Parathyroid adenoma (tissue), 2 donors: Measurements from ENCODE around the gene B4GALT4.

ENCODE experiments used
- H2AFZ ChIP-seq: fragments of 300-600 bp; sonication (generic); one replicate; pipeline ENCODE4 v1.7.0; 2017; ENCODE audit warnings: antibody characterized with exemption, mild to moderate bottlenecking
- H3K27ac ChIP-seq: fragments of 300-600 bp; sonication (generic); one replicate; pipeline ENCODE4 v1.7.0; 2017
- H3K27me3 ChIP-seq: fragments of 300-600 bp; sonication (generic); one replicate; pipeline ENCODE4 v1.7.0; 2017; ENCODE audit warnings: low read length; ENCODE audit not compliant: control insufficient read depth, insufficient read depth
- H3K36me3 ChIP-seq: fragments of 300-600 bp; sonication (generic); one replicate; pipeline ENCODE4 v1.7.0; 2017; ENCODE audit warnings: low read length; ENCODE audit not compliant: control insufficient read depth, insufficient read depth
- H3K4me1 ChIP-seq: fragments of 300-600 bp; sonication (generic); one replicate; pipeline ENCODE4 v1.7.0; 2017; ENCODE audit warnings: control low read depth
- H3K4me2 ChIP-seq: fragments of 300-600 bp; sonication (generic); one replicate; pipeline ENCODE4 v1.7.0; 2017; ENCODE audit warnings: low read length
- H3K4me3 ChIP-seq: fragments of 300-600 bp; sonication (generic); one replicate; pipeline ENCODE4 v1.7.0; 2017; ENCODE audit warnings: low read depth, low read length
- H3K79me2 ChIP-seq: fragments of 300-600 bp; sonication (generic); one replicate; pipeline ENCODE4 v1.7.0; 2017; ENCODE audit warnings: control low read depth
- H3K9ac ChIP-seq: fragments of 300-600 bp; sonication (generic); one replicate; pipeline ENCODE4 v1.7.0; 2017; ENCODE audit warnings: mild to moderate bottlenecking
- H3K9me3 ChIP-seq: fragments of 300-600 bp; sonication (generic); one replicate; pipeline ENCODE4 v1.7.0; 2017; ENCODE audit warnings: low read length; ENCODE audit not compliant: control insufficient read depth
- TF ChIP-seq, protein P1 (sequence below): fragments of 300-600 bp; sonication (generic); IDR thresholded peaks from one replicate; pipeline ENCODE4 v1.7.0; 2017; ENCODE audit warnings: antibody characterized with exemption, mild to moderate bottlenecking
- donor health status: primary hyperparathyroidism.

Gene B4GALT4

DNA sequence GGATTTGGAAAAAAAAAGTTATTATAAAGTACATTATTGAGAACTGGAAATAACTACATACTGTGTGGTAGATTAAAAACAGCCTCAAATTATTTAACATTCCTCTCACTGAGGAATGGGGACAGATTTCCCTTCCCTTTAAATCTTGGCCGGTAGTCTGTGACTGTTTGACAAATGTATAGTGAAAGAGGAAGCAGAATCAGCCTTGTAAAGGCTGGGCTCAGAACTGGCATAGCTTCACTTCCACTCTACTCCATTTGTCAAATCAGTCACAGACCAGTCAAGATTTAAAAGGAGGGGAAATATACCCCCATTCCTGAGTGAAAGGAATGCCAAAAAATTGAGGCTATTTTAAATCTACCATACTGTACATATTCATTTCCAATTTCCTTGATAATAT lies 18.2 kb upstream of the B4GALT4 start:
- H3K79me2 ChIP-seq = no peaks in the 10 kb centered on the region
- H3K36me3 ChIP-seq = no peaks in the 10 kb centered on the region
- H3K27me3 ChIP-seq = no peaks in the 10 kb centered on the region
- no peaks in the 10 kb centered on the region for H3K9me3 ChIP-seq
- TF ChIP-seq, protein P1, sequence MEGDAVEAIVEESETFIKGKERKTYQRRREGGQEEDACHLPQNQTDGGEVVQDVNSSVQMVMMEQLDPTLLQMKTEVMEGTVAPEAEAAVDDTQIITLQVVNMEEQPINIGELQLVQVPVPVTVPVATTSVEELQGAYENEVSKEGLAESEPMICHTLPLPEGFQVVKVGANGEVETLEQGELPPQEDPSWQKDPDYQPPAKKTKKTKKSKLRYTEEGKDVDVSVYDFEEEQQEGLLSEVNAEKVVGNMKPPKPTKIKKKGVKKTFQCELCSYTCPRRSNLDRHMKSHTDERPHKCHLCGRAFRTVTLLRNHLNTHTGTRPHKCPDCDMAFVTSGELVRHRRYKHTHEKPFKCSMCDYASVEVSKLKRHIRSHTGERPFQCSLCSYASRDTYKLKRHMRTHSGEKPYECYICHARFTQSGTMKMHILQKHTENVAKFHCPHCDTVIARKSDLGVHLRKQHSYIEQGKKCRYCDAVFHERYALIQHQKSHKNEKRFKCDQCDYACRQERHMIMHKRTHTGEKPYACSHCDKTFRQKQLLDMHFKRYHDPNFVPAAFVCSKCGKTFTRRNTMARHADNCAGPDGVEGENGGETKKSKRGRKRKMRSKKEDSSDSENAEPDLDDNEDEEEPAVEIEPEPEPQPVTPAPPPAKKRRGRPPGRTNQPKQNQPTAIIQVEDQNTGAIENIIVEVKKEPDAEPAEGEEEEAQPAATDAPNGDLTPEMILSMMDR = no peak
- no peak overlapping the region for H3K9ac ChIP-seq
- no peak overlapping the region for H3K27ac ChIP-seq
- no peaks in the 10 kb centered on the region for H3K4me1 ChIP-seq
- no peak overlapping the region for H3K4me2 ChIP-seq
- no peak overlapping the region for H2AFZ ChIP-seq
- no peak overlapping the region for H3K4me3 ChIP-seq

DNA sequence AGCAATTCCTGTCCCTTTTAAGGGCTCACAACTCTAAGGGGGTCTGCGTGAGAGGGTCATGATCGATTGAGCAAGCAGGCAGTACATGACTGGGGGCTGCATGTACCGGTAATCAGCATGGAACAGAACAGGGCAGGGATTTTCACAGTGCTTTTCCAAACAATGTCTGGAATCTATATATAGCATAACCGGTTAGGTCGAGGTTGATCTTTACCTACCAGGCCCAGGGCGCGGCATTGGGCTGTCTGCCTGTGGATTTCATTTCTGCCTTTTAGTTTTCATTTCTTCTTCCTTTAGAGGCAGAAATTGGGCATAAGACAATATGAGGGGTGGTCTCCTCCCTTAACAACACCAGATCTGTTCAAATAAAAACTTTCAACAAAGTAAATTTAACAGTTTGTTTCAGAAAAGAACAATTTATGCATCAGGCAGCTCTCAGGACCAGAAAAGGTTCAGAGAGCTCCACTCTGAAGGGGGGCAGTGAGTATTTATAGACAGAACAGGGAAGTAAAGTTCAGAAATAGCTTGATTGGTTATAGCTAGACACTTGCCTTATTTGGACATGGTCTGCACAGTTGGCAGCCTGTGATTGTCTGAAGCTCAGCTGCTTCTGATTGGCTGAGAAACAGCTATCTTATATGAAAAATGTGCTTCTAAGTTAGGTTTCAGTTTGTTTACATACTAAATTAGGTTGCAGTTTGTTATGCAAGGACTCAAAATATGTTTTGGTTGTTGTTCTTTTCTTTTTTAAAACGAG lies 17.2 kb upstream of the B4GALT4 start:
- Histone ChIP-seq H3K4me2 (no peak overlapping the region), H3K9me3 (no peaks in the 10 kb centered on the region), H3K9ac (no peak overlapping the region), H3K4me3 (no peak overlapping the region), H3K4me1 (no peaks in the 10 kb centered on the region), H2AFZ (no peak overlapping the region), H3K27me3 (no peaks in the 10 kb centered on the region), H3K27ac (no peak overlapping the region), H3K79me2 (no peaks in the 10 kb centered on the region), H3K36me3 (no peaks in the 10 kb centered on the region)
- TF ChIP-seq, protein P1 = no peak

DNA sequence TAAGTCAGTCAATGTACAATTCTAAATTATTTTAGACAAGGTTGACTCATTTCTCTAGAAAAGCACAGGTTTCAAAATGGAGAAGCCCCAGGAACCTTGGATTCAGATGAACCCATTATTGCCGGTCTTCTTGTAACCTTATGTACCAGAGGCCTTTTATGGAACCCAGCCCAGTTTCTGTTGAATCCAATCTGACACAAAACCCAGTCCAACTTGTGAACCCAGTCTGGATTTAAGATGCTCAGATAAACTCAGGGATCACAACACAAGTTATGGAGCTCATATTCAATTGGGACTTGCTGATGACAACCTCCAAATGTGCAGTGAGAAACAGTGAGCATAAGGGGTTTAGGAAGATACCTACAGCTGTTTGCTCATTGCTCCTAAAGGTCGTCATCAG lies 16.4 kb upstream of the B4GALT4 start:
- TF ChIP-seq, protein P1 = no peak
- Histone ChIP-seq H2AFZ (no peak overlapping the region), H3K4me3 (no peak overlapping the region), H3K27ac (no peak overlapping the region), H3K4me2 (no peak overlapping the region), H3K9me3 (no peaks in the 10 kb centered on the region), H3K79me2 (no peaks in the 10 kb centered on the region), H3K9ac (no peak overlapping the region), H3K27me3 (no peaks in the 10 kb centered on the region), H3K4me1 (no peaks in the 10 kb centered on the region), H3K36me3 (no peaks in the 10 kb centered on the region)

DNA sequence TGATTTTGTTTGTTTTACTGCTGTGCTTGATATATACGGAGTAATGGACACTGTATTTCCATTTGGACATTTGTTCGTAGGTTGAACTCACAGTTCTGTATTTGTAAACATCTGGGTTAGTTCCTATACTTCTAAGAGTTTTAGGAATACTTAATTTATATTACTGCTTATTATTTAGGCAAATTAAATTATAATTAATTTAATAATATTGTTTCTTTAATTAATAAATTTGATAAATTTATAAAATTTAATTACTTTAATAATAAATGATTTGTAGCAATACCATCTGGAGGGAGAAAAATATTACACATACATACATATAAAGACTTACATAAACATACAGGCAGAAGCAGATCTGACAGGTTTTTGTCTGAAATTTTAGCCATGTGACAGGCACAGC lies 14.5 kb upstream of the B4GALT4 start:
- H3K79me2 ChIP-seq = no peaks in the 10 kb centered on the region
- H3K9me3 ChIP-seq = no peaks in the 10 kb centered on the region
- H3K4me2 ChIP-seq = no peak overlapping the region
- H3K27me3 ChIP-seq = no peaks in the 10 kb centered on the region
- H3K4me3 ChIP-seq = no peak overlapping the region
- TF ChIP-seq, protein P1 = no peak
- H3K4me1 ChIP-seq = no peaks in the 10 kb centered on the region
- H2AFZ ChIP-seq = no peak overlapping the region
- no peak overlapping the region for H3K27ac ChIP-seq
- H3K9ac ChIP-seq = no peak overlapping the region
- H3K36me3 ChIP-seq = no peaks in the 10 kb centered on the region

DNA sequence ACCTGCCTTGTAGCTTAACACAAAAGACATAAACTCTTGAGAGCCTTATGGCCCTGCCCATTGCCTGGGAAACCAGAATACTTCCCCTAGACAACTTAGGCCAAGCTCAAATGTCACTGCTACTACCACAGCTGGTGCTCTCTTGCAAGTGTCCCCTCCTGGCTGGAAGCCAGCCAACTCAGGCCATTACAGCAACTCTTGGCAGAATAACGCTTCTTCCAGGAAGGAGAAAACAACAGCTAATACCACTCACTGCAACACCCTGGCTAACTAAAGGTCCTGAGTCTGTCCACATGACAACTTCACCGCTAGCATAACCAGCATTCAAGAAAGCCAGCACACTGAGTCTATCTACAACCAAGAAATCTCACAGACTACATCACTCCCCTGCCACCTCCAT lies 5.1 kb upstream of the B4GALT4 start:
- no peaks in the 10 kb centered on the region for H3K36me3 ChIP-seq
- H3K9me3 ChIP-seq = no peaks in the 10 kb centered on the region
- no peaks in the 10 kb centered on the region for H3K4me1 ChIP-seq
- no peak overlapping the region for H2AFZ ChIP-seq
- no peak overlapping the region for H3K4me2 ChIP-seq
- no peak overlapping the region for H3K4me3 ChIP-seq
- no peaks in the 10 kb centered on the region for H3K27me3 ChIP-seq
- H3K9ac ChIP-seq = no peak overlapping the region
- H3K27ac ChIP-seq = no peak overlapping the region
- H3K79me2 ChIP-seq = no peaks in the 10 kb centered on the region
- TF ChIP-seq, protein P1 = no peak
